ENCODE data around the gene KDM6A. TPM values are rescaled to one million over a fixed set of nuclear protein-coding genes. Genes with fewer than 3 reads are reported as not detected.

KDM6A gene
- total RNA-seq, 1 experiment from 2014 or later: 42.8 TPM

DNA sequence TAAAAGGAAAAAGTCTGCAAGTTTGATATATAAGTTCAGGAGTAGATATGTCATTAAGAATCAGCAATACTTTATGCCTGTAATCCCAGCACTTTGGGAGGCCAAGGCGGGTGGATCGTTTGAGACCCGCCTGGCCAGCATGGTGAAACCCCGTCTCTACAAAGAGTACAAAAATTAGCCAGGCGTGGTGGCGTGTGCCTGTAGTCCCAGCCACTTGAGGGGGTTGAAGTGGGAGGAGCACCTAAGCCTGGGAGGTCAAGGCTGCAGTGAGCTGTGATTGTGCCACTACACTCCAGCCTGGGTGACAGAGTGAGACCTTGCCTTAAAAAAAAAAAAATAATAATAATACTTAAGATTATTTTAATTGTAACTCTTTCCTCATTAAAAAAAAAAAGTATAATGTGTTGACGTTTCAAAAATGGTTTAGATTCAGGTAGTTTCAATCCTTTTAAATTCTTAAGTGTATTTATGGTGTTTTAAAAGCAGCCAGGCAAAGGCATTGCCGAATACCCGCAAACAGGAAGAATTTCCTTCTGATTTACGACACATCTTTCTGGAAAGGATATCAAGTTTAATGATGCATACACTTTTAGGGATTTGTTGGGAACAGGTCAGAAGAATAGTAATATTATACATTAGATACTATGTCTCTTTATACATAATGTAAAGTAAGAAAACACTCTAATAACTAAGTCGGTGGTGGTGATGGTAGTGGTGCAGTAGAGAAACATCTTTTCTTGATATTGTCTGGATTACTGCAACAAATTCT is 80.9 kb downstream of the KDM6A start:
- no peak overlapping the region for H3K56ac ChIP-seq (ENCODE audit: insufficient read length, low read depth, low read length)
- no peak overlapping the region for H3K27ac ChIP-seq (ENCODE audit: insufficient read length, low read depth, low read length)
- no peak overlapping the region for H3K4ac ChIP-seq (ENCODE audit: low read depth, low read length)
- H3T11ph ChIP-seq (ENCODE audit: low read length): no peak overlapping the region
- no peak overlapping the region for H3K14ac ChIP-seq (ENCODE audit: insufficient read depth, low read length)
- peaks cover 3% of the 10 kb centered on the region for H3K23me2 ChIP-seq (ENCODE audit: insufficient read length, low read depth, low read length, poor library complexity, severe bottlenecking)
- H4K91ac ChIP-seq (ENCODE audit: insufficient read length, low read depth, low read length): no peak overlapping the region
- H3K4me2 ChIP-seq (ENCODE audit: insufficient read depth, insufficient read length, low read length): peak overlapping the region; percentile 95
- peaks cover 20 to 35% of the 10 kb centered on the region in 2 experiments for H3K4me1 Mint-ChIP-seq
- H4K5ac ChIP-seq (ENCODE audit: insufficient read length, low read depth, low read length): no peak overlapping the region
- H3K4me1 ChIP-seq (ENCODE audit: insufficient read depth, low read length): no peaks in the 10 kb centered on the region
- H2BK120ac ChIP-seq (ENCODE audit: low read depth, low read length, poor library complexity, severe bottlenecking): no peak overlapping the region
- no peak overlapping the region for H2BK12ac ChIP-seq (ENCODE audit: insufficient read length, low read depth, low read length)
- peaks cover 43% of the 10 kb centered on the region; the same call in 1 of the 2 replicates for H3K79me2 ChIP-seq (ENCODE audit: insufficient read depth, low read length)
- no peaks in the 10 kb centered on the region for H3K79me1 ChIP-seq (ENCODE audit: insufficient read depth, low read depth, low read length, poor library complexity, severe bottlenecking)
- H3K4me3 Mint-ChIP-seq: peak overlapping the region; percentile 60 to 90
- H2BK15ac ChIP-seq (ENCODE audit: low read depth, low read length): no peak overlapping the region
- H3K27me3 Mint-ChIP-seq (ENCODE audit: low read depth): no peaks in the 10 kb centered on the region
- peaks cover 53 to 60% of the 10 kb centered on the region in 2 experiments for H3K9me3 Mint-ChIP-seq
- DNase-seq: no peak
- H4K20me1 ChIP-seq (ENCODE audit: control insufficient read depth, insufficient read depth, insufficient read length): no peaks in the 10 kb centered on the region
- peaks cover 7% of the 10 kb centered on the region for H3K9me3 ChIP-seq (ENCODE audit: control insufficient read depth, low read depth, low read length)
- no peak overlapping the region for H4K8ac ChIP-seq (replicated peaks; ENCODE audit: insufficient read length, low read depth, low read length)
- H3K27me3 ChIP-seq (ENCODE audit: insufficient read depth, low read length): no peaks in the 10 kb centered on the region
- no CpG with 5 or more reads among the region's 11 CpGs for WGBS (ENCODE audit: extremely low coverage, insufficient read length, low lambda C conversion rate)
- TF ChIP-seq, protein P1, sequence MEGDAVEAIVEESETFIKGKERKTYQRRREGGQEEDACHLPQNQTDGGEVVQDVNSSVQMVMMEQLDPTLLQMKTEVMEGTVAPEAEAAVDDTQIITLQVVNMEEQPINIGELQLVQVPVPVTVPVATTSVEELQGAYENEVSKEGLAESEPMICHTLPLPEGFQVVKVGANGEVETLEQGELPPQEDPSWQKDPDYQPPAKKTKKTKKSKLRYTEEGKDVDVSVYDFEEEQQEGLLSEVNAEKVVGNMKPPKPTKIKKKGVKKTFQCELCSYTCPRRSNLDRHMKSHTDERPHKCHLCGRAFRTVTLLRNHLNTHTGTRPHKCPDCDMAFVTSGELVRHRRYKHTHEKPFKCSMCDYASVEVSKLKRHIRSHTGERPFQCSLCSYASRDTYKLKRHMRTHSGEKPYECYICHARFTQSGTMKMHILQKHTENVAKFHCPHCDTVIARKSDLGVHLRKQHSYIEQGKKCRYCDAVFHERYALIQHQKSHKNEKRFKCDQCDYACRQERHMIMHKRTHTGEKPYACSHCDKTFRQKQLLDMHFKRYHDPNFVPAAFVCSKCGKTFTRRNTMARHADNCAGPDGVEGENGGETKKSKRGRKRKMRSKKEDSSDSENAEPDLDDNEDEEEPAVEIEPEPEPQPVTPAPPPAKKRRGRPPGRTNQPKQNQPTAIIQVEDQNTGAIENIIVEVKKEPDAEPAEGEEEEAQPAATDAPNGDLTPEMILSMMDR (conservative IDR thresholded peaks at IDR 0.05): no peak
- no peak overlapping the region for H3K23ac ChIP-seq (ENCODE audit: insufficient read length, low read depth, low read length)
- peaks cover 7 to 18% (median 10%) of the 10 kb centered on the region in 3 experiments for H3K36me3 Mint-ChIP-seq (ENCODE audit: insufficient read depth in 1 of 3, low read depth in 3 of 3)
- H2AK5ac ChIP-seq (ENCODE audit: insufficient read length, low read length): no peak overlapping the region
- no peak overlapping the region for H2BK20ac ChIP-seq (ENCODE audit: low read depth, low read length, poor library complexity, severe bottlenecking)
- H3K27ac Mint-ChIP-seq: peak overlapping the region in 1 of 3 experiments; percentile 66; a peak in 2 of 7 replicates
- H2BK5ac ChIP-seq (ENCODE audit: insufficient read length, low read length): no peak overlapping the region
- no peak overlapping the region for H3K18ac ChIP-seq (ENCODE audit: insufficient read length, low read depth, low read length)
- H3K9ac ChIP-seq (ENCODE audit: extremely low read depth, insufficient read length, low read length): peak overlapping the region; percentile 17
- H2AFZ ChIP-seq (ENCODE audit: low read length): no peak overlapping the region
